T-helper 1 cell treated with Interleukin-12 subunit alpha and Interleukin-12 subunit beta and Interleukin-4 antibody, amounts not matched to agents 30 μg/mL and 1 μg/mL, for 36 hours (primary cell): ENCODE data around the gene SALL2.

ENCODE experiments used
- H3K27ac Mint-ChIP-seq: one replicate; pipeline ENCODE4 v1.8.0; 2021; ENCODE audit warnings: mild to moderate bottlenecking, mixed read lengths
- H3K27me3 Mint-ChIP-seq: one replicate; pipeline ENCODE4 v1.8.0; 2021; ENCODE audit warnings: low read depth, mixed read lengths
- H3K36me3 Mint-ChIP-seq: one replicate; pipeline ENCODE4 v1.8.0; 2021; ENCODE audit warnings: low read depth, mixed read lengths
- H3K4me1 Mint-ChIP-seq: one replicate; pipeline ENCODE4 v1.8.0; 2021; ENCODE audit warnings: low read depth, mixed read lengths
- H3K4me3 Mint-ChIP-seq: one replicate; pipeline ENCODE4 v1.8.0; 2021; ENCODE audit warnings: mild to moderate bottlenecking, moderate library complexity, mixed read lengths
- H3K9me3 Mint-ChIP-seq: one replicate; pipeline ENCODE4 v1.8.0; 2021; ENCODE audit warnings: mixed read lengths

The SALL2 gene

GRCh38 chr14:21536418-21537089 is 10.4 kb upstream of the SALL2 start:
- H3K4me1 Mint-ChIP-seq: peaks cover 3% of the 10 kb centered on the region

GRCh38 chr14:21535545-21536417 is 9.6 kb upstream of the SALL2 start:
- Mint-ChIP-seq H3K4me1 (peaks cover 3% of the 10 kb centered on the region), H3K4me3 (no peak overlapping the region), H3K27me3 (peaks cover 65% of the 10 kb centered on the region), H3K27ac (no peak overlapping the region), H3K36me3 (peaks cover 2% of the 10 kb centered on the region), H3K9me3 (no peaks in the 10 kb centered on the region)

More at GRCh38 chr14:21536418-21537089, 10.4 kb upstream of the SALL2 start:
- Mint-ChIP-seq H3K9me3 (no peaks in the 10 kb centered on the region), H3K4me3 (no peak overlapping the region), H3K27me3 (peaks cover 65% of the 10 kb centered on the region), H3K36me3 (peaks cover 2% of the 10 kb centered on the region), H3K27ac (no peak overlapping the region)

- H3K27ac Mint-ChIP-seq: no peak overlapping the region
- H3K9me3 Mint-ChIP-seq: no peaks in the 10 kb centered on the region
- H3K36me3 Mint-ChIP-seq: peaks cover 2% of the 10 kb centered on the region
- H3K27me3 Mint-ChIP-seq: peaks cover 62% of the 10 kb centered on the region
- H3K4me3 Mint-ChIP-seq: no peak overlapping the region
- peaks cover 3% of the 10 kb centered on the region for H3K4me1 Mint-ChIP-seq
Measured at GRCh38 chr14:21534576-21534975, 8.4 kb upstream of the SALL2 start.

GRCh38 chr14:21533294-21533693 is 7.1 kb upstream of the SALL2 start:
- H3K36me3 Mint-ChIP-seq: peaks cover 2% of the 10 kb centered on the region
- peaks cover 3% of the 10 kb centered on the region for H3K4me1 Mint-ChIP-seq
- no peak overlapping the region for H3K4me3 Mint-ChIP-seq
- H3K27ac Mint-ChIP-seq: no peak overlapping the region
- no peaks in the 10 kb centered on the region for H3K9me3 Mint-ChIP-seq
- H3K27me3 Mint-ChIP-seq: peaks cover 49% of the 10 kb centered on the region

GRCh38 chr14:21529515-21529914 is 3.4 kb upstream of the SALL2 start:
- Mint-ChIP-seq H3K4me1 (peaks cover 9% of the 10 kb centered on the region), H3K27ac (no peak overlapping the region), H3K9me3 (no peaks in the 10 kb centered on the region), H3K4me3 (no peak overlapping the region), H3K36me3 (no peaks in the 10 kb centered on the region), H3K27me3 (peaks cover 14% of the 10 kb centered on the region)

GRCh38 chr14:21528381-21529348 is 2.5 kb upstream of the SALL2 start:
- no peaks in the 10 kb centered on the region for H3K9me3 Mint-ChIP-seq
- peaks cover 6% of the 10 kb centered on the region for H3K27me3 Mint-ChIP-seq
- peaks cover 9% of the 10 kb centered on the region for H3K4me1 Mint-ChIP-seq
- H3K4me3 Mint-ChIP-seq: no peak overlapping the region
- no peak overlapping the region for H3K27ac Mint-ChIP-seq
- H3K36me3 Mint-ChIP-seq: no peaks in the 10 kb centered on the region

GRCh38 chr14:21527318-21527679 is 1.2 kb upstream of the SALL2 start:
- peaks cover 9% of the 10 kb centered on the region for H3K4me1 Mint-ChIP-seq
- H3K27me3 Mint-ChIP-seq: no peaks in the 10 kb centered on the region
- H3K9me3 Mint-ChIP-seq: no peaks in the 10 kb centered on the region
- H3K27ac Mint-ChIP-seq: no peak overlapping the region
- peak overlapping the region; percentile 87 for H3K4me3 Mint-ChIP-seq
- H3K36me3 Mint-ChIP-seq: no peaks in the 10 kb centered on the region

- Mint-ChIP-seq H3K4me1 (peaks cover 9% of the 10 kb centered on the region), H3K27me3 (no peaks in the 10 kb centered on the region), H3K9me3 (no peaks in the 10 kb centered on the region), H3K36me3 (no peaks in the 10 kb centered on the region), H3K4me3 (peak overlapping the region; percentile 87), H3K27ac (no peak overlapping the region)
Measured at GRCh38 chr14:21526672-21527317, 649 bp upstream of the SALL2 start.

- Mint-ChIP-seq H3K9me3 (no peaks in the 10 kb centered on the region), H3K27ac (peak overlapping the region; percentile 22), H3K27me3 (no peaks in the 10 kb centered on the region), H3K36me3 (no peaks in the 10 kb centered on the region), H3K4me1 (peaks cover 9% of the 10 kb centered on the region), H3K4me3 (peak overlapping the region; percentile 87)
Measured at GRCh38 chr14:21525571-21525961, 580 bp downstream of the SALL2 start.

- no peaks in the 10 kb centered on the region for H3K36me3 Mint-ChIP-seq
- H3K4me3 Mint-ChIP-seq: peak overlapping the region; percentile 87
- peaks cover 11% of the 10 kb centered on the region for H3K4me1 Mint-ChIP-seq
- no peaks in the 10 kb centered on the region for H3K9me3 Mint-ChIP-seq
- no peaks in the 10 kb centered on the region for H3K27me3 Mint-ChIP-seq
- H3K27ac Mint-ChIP-seq: no peak overlapping the region
Measured at GRCh38 chr14:21524575-21525490, 1.3 kb downstream of the SALL2 start.

- no peaks in the 10 kb centered on the region for H3K36me3 Mint-ChIP-seq
- H3K4me3 Mint-ChIP-seq: no peak overlapping the region
- peaks cover 11% of the 10 kb centered on the region for H3K4me1 Mint-ChIP-seq
- H3K27ac Mint-ChIP-seq: no peak overlapping the region
- no peaks in the 10 kb centered on the region for H3K9me3 Mint-ChIP-seq
- H3K27me3 Mint-ChIP-seq: peaks cover 7% of the 10 kb centered on the region
Measured at GRCh38 chr14:21523203-21523602, 2.9 kb downstream of the SALL2 start.

GRCh38 chr14:21521501-21521900 is 4.6 kb downstream of the SALL2 start:
- H3K36me3 Mint-ChIP-seq: no peaks in the 10 kb centered on the region
- H3K4me3 Mint-ChIP-seq: no peak overlapping the region
- peaks cover 6% of the 10 kb centered on the region for H3K4me1 Mint-ChIP-seq
- H3K9me3 Mint-ChIP-seq: no peaks in the 10 kb centered on the region
- H3K27ac Mint-ChIP-seq: no peak overlapping the region
- H3K27me3 Mint-ChIP-seq: peaks cover 7% of the 10 kb centered on the region

- Mint-ChIP-seq H3K27ac (no peak overlapping the region), H3K4me3 (no peak overlapping the region), H3K4me1 (peaks cover 6% of the 10 kb centered on the region), H3K36me3 (no peaks in the 10 kb centered on the region), H3K27me3 (peaks cover 7% of the 10 kb centered on the region), H3K9me3 (no peaks in the 10 kb centered on the region)
Measured at GRCh38 chr14:21520767-21521166, 5.4 kb downstream of the SALL2 start.
